ENCODE results near the gene SHROOM2. TPM values are rescaled to one million over a fixed set of nuclear protein-coding genes. Genes with fewer than 3 reads are reported as not detected.

Gene SHROOM2
- total RNA-seq, 1 experiment from 2014 or later = 5.3 TPM

DNA sequence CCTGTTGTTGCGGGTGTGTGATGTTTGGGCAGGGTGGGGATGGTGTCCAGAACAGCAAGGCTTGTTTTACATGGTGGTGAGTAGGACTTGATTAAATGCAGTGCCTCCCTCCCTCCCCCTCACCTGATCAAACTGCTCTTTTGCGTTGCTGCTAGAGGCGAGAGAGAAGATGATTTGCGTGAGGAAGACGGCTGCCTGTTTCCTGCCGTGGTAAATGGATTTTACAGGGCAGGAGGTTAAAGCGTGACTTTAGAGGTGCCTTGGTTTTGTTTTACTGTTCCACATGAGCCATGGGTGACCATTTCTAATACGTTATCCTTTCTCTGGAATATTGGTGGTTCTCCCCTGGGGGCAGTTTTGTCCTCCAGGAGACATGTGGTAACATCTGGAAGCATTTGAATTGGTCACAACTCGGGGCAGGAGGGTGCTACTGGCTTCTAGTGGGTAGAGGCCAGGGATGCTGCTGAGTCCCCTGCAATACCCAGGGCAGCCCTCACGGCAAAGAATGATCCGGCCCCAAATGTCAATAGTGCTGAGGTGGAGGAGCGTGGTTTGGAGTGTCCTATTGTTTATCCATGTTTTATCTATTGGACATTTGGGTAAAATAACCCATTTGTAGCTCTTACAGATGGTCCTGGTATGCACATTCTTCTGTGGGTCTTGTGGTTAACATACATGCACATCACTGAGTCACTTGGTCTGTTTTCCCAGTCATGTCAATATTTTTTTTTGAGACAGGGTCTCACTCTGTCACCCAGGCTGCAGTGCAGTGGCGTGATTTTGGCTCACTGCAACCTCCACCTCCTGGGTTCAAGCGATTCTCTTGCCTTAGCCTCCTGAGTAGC, 73.7 kb downstream of the SHROOM2 start:
- H3K9me2 ChIP-seq (ENCODE audit: insufficient read depth) = no peaks in the 10 kb centered on the region
- BruUV-seq (replicated peaks) = no TSS peak
- CTCF ChIA-PET = no interaction called here
- no peak for ATAC-seq
- POLR2A ChIA-PET = no interaction called here
- H3K27ac ChIP-seq (ENCODE audit: low read depth, low read length) = no peak overlapping the region
- no peaks in the 10 kb centered on the region for H4K20me1 ChIP-seq (ENCODE audit: insufficient read depth)
- H3K36me3 ChIP-seq (ENCODE audit: control insufficient read depth in 1 of 2, insufficient read depth in 2 of 2, low read length in 2 of 2) = no peaks in the 10 kb centered on the region
- intact Hi-C loops (cut with micrococcal nuclease) = no loop called here
- no peak overlapping the region for H3K9ac ChIP-seq (ENCODE audit: low read length)
- no peaks in the 10 kb centered on the region for H3K9me3 ChIP-seq (ENCODE audit: control insufficient read depth in 1 of 2, insufficient read depth in 1 of 2, low read depth in 1 of 2, low read length in 2 of 2)
- H3K4me3 ChIP-seq (replicated peaks in 1 of 2; ENCODE audit: low read depth in 1 of 2, low read length in 2 of 2) = no peak overlapping the region
- no peaks in the 10 kb centered on the region for H3K27me3 ChIP-seq (ENCODE audit: insufficient read depth, low read length)
- no peak overlapping the region for H2AFZ ChIP-seq (ENCODE audit: low read depth, low read length, poor library complexity, severe bottlenecking)
- DNase-seq (ENCODE audit: low read depth, low spot score) = no peak
- no peaks in the 10 kb centered on the region for H3K79me2 ChIP-seq (ENCODE audit: insufficient read depth, low read length)
- RAD21 ChIA-PET (ENCODE audit: low non-redundant PET in 1 of 2, low total read pairs in 2 of 2, uncharacterized antibody in 2 of 2, unreplicated experiment in 2 of 2) = no interaction called here
- H3K4me2 ChIP-seq (ENCODE audit: low read length) = no peak overlapping the region
- TF ChIP-seq, protein P1, sequence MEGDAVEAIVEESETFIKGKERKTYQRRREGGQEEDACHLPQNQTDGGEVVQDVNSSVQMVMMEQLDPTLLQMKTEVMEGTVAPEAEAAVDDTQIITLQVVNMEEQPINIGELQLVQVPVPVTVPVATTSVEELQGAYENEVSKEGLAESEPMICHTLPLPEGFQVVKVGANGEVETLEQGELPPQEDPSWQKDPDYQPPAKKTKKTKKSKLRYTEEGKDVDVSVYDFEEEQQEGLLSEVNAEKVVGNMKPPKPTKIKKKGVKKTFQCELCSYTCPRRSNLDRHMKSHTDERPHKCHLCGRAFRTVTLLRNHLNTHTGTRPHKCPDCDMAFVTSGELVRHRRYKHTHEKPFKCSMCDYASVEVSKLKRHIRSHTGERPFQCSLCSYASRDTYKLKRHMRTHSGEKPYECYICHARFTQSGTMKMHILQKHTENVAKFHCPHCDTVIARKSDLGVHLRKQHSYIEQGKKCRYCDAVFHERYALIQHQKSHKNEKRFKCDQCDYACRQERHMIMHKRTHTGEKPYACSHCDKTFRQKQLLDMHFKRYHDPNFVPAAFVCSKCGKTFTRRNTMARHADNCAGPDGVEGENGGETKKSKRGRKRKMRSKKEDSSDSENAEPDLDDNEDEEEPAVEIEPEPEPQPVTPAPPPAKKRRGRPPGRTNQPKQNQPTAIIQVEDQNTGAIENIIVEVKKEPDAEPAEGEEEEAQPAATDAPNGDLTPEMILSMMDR (IDR thresholded peaks at IDR 0.05 in 2 of 3, conservative IDR thresholded peaks at IDR 0.05 in 1 of 3; ENCODE audit: borderline replicate concordance in 1 of 3, insufficient read depth in 1 of 3, low read depth in 2 of 3, low read length in 2 of 3) = no peak
- TF ChIP-seq ELF1 (IDR thresholded peaks at IDR 0.05; ENCODE audit: borderline replicate concordance, low read depth) (no peak), POLR2AphosphoS5 (IDR thresholded peaks at IDR 0.05; ENCODE audit: low read depth, low read length) (no peak)
- TF ChIP-seq, protein P2, sequence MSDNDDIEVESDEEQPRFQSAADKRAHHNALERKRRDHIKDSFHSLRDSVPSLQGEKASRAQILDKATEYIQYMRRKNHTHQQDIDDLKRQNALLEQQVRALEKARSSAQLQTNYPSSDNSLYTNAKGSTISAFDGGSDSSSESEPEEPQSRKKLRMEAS (IDR thresholded peaks at IDR 0.05) = no peak
- H3K4me1 ChIP-seq (ENCODE audit: control insufficient read depth in 1 of 2, insufficient read depth in 2 of 2, low read length in 2 of 2) = peaks cover 2 to 4% of the 10 kb centered on the region in 2 experiments; a peak in 3 of 4 replicates

DNA sequence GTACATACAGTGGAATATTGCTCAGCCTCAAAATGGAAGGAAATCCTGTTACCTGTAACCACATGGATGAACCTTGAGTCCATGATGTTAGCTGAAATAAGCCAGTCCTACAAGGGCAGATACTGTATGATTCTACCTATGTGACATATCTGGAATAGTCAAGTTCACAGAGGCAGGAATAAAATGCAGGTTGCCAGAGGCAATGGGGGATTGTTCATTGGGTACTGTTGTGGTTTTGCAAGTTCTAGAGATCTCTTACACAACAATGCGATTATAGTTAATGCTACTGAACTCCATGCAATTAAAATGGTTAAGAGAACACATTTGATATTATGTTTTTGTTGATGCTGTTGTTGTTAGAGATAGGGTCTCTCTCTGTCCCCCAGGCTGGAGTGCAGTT, 74.6 kb downstream of the SHROOM2 start:
- no TSS peak for BruUV-seq (replicated peaks)
- H3K4me2 ChIP-seq (ENCODE audit: low read length) = no peak overlapping the region
- intact Hi-C loops (cut with micrococcal nuclease) = no loop called here
- POLR2A ChIA-PET = no interaction called here
- no peaks in the 10 kb centered on the region for H3K9me3 ChIP-seq (ENCODE audit: control insufficient read depth in 1 of 2, insufficient read depth in 1 of 2, low read depth in 1 of 2, low read length in 2 of 2)
- no peaks in the 10 kb centered on the region for H3K27me3 ChIP-seq (ENCODE audit: insufficient read depth, low read length)
- H3K4me3 ChIP-seq (replicated peaks in 1 of 2; ENCODE audit: low read depth in 1 of 2, low read length in 2 of 2) = no peak overlapping the region
- no peak overlapping the region for H2AFZ ChIP-seq (ENCODE audit: low read depth, low read length, poor library complexity, severe bottlenecking)
- no peaks in the 10 kb centered on the region for H3K79me2 ChIP-seq (ENCODE audit: insufficient read depth, low read length)
- TF ChIP-seq CBX3 (IDR thresholded peaks at IDR 0.05; ENCODE audit: low read depth) = no peak
- TF ChIP-seq EGR1 (IDR thresholded peaks at IDR 0.05; ENCODE audit: low read depth) = no peak
- TF ChIP-seq RAD21 (IDR thresholded peaks at IDR 0.05; ENCODE audit: low read depth) = no peak
- TF ChIP-seq, protein P3, sequence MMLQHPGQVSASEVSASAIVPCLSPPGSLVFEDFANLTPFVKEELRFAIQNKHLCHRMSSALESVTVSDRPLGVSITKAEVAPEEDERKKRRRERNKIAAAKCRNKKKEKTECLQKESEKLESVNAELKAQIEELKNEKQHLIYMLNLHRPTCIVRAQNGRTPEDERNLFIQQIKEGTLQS (IDR thresholded peaks at IDR 0.05) = no peak
- TF ChIP-seq EZH2 (IDR thresholded peaks at IDR 0.05) = no peak
- TF ChIP-seq POLR2A (IDR thresholded peaks at IDR 0.05; ENCODE audit: borderline replicate concordance, extremely low read depth, insufficient read depth, insufficient read length) = no peak
- TF ChIP-seq SIN3A (IDR thresholded peaks at IDR 0.05; ENCODE audit: low read depth) = no peak
- TF ChIP-seq ELF1 (IDR thresholded peaks at IDR 0.05; ENCODE audit: borderline replicate concordance, low read depth) = no peak
- TF ChIP-seq, protein P4, sequence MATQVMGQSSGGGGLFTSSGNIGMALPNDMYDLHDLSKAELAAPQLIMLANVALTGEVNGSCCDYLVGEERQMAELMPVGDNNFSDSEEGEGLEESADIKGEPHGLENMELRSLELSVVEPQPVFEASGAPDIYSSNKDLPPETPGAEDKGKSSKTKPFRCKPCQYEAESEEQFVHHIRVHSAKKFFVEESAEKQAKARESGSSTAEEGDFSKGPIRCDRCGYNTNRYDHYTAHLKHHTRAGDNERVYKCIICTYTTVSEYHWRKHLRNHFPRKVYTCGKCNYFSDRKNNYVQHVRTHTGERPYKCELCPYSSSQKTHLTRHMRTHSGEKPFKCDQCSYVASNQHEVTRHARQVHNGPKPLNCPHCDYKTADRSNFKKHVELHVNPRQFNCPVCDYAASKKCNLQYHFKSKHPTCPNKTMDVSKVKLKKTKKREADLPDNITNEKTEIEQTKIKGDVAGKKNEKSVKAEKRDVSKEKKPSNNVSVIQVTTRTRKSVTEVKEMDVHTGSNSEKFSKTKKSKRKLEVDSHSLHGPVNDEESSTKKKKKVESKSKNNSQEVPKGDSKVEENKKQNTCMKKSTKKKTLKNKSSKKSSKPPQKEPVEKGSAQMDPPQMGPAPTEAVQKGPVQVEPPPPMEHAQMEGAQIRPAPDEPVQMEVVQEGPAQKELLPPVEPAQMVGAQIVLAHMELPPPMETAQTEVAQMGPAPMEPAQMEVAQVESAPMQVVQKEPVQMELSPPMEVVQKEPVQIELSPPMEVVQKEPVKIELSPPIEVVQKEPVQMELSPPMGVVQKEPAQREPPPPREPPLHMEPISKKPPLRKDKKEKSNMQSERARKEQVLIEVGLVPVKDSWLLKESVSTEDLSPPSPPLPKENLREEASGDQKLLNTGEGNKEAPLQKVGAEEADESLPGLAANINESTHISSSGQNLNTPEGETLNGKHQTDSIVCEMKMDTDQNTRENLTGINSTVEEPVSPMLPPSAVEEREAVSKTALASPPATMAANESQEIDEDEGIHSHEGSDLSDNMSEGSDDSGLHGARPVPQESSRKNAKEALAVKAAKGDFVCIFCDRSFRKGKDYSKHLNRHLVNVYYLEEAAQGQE (IDR thresholded peaks at IDR 0.05; ENCODE audit: low read depth) = no peak
- no peak for TF ChIP-seq SP1 (IDR thresholded peaks at IDR 0.05; ENCODE audit: low read depth)
- no peak for TF ChIP-seq POLR2AphosphoS5 (IDR thresholded peaks at IDR 0.05; ENCODE audit: low read depth, low read length)
- TF ChIP-seq ZFX (IDR thresholded peaks at IDR 0.05) = no peak
- TF ChIP-seq YY1 (IDR thresholded peaks at IDR 0.05; ENCODE audit: extremely low read depth, insufficient replicate concordance, low read depth, low read length) = no peak
- no peaks in the 10 kb centered on the region for H3K36me3 ChIP-seq (ENCODE audit: control insufficient read depth in 1 of 2, insufficient read depth in 2 of 2, low read length in 2 of 2)
- no peaks in the 10 kb centered on the region for H4K20me1 ChIP-seq (ENCODE audit: insufficient read depth)
- no peak overlapping the region for H3K9ac ChIP-seq (ENCODE audit: low read length)
- RAD21 ChIA-PET (ENCODE audit: low non-redundant PET in 1 of 2, low total read pairs in 2 of 2, uncharacterized antibody in 2 of 2, unreplicated experiment in 2 of 2) = no interaction called here
- H3K4me1 ChIP-seq (ENCODE audit: control insufficient read depth in 1 of 2, insufficient read depth in 2 of 2, low read length in 2 of 2) = peaks cover 8 to 11% of the 10 kb centered on the region in 2 experiments
- H3K27ac ChIP-seq (ENCODE audit: low read depth, low read length) = no peak overlapping the region
- no peaks in the 10 kb centered on the region for H3K9me2 ChIP-seq (ENCODE audit: insufficient read depth)
- CTCF ChIA-PET = no interaction called here
- DNase-seq (ENCODE audit: low read depth, low spot score) (no peak), ATAC-seq (no peak)

Data from HCT116 (cell line).